GM21825 (cell line): ENCODE measurements around the gene CEP41.
A peak's percentile ranks its signal among the peaks of the same experiment; 100 is the strongest.

Experiments used
- ATAC-seq: cut with Tn5 transposase; IDR thresholded peaks from one replicate; pipeline ENCODE4 v1.9.1; 2021; ENCODE audit warnings: mild to moderate bottlenecking, moderate library complexity; ENCODE audit not compliant: unreplicated experiment

CEP41 gene, protein sequence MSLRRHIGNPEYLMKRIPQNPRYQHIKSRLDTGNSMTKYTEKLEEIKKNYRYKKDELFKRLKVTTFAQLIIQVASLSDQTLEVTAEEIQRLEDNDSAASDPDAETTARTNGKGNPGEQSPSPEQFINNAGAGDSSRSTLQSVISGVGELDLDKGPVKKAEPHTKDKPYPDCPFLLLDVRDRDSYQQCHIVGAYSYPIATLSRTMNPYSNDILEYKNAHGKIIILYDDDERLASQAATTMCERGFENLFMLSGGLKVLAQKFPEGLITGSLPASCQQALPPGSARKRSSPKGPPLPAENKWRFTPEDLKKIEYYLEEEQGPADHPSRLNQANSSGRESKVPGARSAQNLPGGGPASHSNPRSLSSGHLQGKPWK

DNA sequence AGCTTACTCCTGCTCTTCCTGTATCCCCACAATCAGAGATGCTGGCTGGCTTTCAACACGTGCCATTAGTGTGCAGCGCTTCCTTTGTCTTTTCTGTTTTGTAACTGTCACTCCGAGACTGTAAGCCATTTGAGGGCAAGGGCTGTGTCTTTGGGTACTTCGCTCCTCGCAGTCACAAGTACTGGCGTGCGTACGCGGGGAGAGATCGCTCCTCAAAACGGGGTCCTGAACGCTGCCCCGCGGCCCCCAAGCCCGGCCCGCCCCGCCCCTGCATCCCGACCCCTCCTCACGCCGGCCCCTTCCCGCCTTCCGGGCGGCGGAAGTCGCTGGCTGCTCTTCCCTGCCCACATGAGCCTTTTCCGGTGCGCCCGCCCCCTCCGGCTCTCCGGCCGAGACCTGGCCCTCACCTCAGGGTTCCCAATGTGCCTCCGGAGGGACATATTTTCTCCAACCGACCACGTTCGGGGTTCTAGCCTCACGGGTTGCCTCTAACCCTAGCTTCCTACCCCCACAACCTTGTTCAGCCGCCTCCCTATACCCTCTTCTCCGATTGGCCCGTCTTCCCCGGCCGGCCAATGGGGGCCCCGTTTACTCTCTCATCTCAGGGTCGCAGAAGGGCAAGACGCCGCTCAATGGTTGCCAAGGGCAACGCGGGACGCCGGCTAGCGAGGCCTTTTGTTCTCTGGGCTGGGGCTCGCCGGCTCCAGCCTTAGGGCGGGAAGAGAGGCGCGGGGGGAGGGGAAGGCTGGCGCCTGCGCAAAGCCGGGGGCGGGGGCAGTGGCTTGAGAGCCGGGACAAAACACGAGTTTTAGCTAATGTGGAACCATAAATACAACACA, at the start of gene CEP41:
TSS of gene CEP41 (minus strand) at position 490 of the 839 bp plus-strand sequence. CDS start at position 440, 50 bp downstream.
- peak; percentile 99 for ATAC-seq

DNA sequence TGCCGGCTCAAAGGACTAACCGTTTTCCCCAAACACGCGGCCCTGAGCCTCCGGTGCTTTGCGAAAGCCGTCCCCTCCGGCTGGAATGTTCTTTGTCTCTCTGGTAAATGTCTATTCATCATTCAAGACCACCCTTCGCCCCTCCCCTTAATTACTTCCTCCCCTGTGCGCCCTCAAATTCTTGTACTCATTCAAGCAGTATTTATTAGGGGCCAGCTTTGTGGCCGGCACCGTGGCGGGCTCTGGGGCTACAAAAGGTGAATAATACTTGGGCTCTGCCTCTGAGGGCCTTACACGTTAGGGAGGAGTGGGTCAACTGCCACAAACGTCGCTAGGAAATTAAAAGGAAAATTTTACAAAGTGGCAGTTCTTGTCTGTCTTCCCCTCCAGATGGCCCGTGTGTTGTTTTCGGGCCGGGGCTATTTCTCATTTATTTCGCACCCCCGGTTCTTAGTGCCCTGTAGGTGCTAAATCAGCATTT, 49.5 kb upstream of the CEP41 start:
- ATAC-seq: no peak

DNA sequence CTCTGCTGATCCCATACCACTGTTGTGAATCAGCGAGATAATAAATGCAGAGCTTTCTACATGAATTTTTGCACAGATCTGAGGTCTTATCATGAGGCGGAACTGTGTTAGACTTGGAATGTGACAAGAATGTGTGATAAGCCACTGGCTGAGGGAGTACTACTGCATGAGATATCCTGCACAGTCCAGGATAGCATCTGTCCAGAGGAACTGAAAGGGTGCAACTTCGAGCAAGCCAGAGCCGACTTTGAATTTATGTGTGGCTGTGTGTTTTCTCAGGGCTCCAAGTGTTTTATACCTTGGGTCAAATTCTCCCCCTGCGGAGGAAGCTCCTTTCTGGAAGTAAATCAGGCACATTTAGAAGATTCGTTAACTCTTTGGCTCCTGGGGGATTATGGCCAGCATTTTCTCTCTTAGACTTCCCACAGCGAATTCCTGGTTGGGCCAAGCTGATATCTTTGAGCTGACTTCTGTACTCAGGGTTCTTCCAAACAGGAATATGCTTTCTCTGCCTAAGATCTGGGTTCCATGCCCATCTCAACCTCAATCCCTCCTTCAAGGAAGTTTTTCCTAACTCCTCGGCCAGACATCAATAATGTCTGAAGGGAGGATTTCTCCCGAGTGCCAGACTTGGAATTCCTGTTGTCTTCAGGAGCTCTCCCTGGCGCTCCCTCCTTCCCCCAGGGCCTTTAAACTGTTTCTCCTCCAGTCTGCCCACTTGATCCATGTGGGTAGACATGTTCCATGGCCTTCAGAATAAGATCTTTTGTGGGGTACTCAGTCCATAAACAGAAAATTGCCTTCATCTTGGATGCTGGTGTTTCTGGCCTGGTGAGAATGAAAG, 48.5 kb upstream of the CEP41 start:
- ATAC-seq: no peak

DNA sequence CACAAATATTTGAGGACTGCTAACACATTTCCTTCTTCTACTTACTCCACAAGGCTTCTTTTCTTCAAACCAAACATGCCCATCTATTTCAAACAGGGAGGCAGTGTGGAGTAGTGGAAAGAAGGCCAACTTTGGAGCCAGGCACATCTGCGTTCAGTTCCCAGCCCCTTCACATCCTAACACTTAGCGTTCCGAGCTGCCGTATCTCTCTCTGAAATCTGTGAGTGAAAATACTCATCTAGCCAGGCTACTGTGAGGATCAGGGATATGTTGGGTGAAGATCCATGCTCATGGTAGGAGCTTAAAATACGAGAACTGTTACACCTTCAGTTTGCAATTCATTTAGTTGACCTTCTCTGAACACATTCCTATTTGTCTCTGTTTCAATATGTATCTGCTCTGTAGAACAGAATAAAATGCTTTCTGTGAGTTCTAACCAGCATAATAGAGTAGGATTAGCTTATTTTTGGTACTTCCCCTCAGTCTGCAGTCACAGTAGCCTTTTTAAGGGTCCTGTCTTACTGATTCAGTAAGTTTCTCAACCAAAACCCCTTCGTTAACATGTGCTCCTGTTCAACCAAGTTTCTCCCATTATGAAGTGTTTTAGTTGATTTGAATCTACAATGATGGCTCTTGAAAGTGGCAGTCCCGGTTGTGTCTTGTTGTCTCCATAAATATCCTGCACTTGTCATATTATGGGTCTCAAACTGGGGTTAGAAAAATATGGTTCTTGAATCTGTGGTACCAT, 47.8 kb upstream of the CEP41 start:
- ATAC-seq: no peak

DNA sequence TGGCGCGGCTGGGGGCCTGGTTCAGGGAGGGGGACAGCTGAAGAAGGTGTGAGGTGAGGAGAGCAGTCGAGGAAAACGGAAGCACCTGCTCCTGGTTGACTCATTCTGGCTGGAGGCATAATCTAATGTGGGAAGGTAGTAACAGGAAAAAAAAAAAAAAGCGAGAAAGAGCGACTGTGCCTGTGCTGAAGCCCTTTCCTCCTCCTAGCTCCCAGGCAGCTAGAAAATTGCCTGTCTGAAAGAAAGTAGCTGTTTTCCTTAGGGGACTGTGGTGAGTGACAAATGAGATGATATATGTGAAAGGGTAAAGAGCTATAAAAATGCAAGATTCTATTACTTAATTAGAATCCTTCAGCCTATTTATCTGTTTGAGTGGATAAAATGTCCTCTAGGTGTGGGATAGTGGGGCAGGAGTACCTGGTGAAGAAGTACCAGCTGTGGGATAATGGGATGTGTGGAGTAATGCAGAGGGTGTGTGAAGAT, 46.2 kb upstream of the CEP41 start:
- ATAC-seq: no peak

DNA sequence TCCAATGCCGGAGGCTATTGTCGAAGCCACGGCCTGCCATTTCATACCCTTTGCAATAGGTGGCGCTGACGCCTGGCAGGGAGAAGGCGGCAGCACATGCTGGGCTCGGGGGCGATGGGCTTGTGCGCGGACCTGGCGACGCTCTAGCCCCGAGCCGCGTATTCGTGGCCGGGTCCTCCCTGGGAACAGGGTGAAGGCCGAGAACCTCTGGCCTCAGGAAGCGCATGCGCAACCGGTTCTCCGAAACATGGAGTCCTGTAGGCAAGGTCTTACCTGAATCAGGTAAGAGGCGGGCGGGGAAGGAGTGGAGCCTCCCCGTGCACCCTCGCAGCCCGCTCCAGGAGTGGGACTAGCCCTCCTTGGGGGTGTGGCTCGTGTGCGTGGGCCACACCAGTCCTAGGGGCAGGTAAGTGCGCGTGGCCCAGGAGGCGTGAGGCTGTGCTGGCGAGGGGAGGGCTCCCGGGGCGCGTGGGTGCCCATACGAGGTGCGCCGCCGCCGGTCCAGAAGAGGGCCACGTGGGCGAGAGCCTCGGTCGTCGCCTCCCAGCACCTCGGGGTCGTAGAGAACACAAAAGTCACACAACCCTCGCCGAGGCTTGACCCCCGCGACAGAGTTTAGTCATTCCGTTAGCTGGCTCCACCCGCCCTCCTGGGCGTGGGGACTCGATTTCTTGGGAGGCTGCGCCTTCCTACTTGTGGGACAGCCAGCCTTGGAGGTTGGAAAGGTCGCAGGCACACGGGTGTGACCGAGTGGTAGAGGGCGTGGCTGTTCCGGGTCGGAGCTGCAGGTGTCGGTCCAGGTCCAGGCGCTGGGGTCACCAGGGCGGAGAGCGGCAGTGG, 45.5 kb upstream of the CEP41 start:
- ATAC-seq: peak; percentile 36

DNA sequence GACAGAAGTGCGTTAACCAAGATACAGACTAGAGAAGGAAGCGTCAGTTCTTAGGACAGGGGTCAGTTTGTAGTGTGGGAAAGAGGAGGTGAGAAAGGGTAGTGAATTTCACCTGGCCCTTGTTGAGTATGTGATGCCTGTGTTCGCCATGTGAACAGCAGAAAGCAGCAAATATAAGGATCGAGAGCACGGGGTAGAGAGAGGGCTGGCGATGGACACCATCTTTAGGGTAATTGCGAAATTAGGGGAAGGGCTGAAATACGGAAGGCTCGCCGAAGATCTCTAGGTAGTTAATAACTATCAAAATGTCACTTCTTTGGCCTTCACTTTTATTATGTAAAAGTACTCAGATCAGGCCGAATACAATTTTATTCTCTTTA, 44.9 kb upstream of the CEP41 start:
- ATAC-seq: no peak

DNA sequence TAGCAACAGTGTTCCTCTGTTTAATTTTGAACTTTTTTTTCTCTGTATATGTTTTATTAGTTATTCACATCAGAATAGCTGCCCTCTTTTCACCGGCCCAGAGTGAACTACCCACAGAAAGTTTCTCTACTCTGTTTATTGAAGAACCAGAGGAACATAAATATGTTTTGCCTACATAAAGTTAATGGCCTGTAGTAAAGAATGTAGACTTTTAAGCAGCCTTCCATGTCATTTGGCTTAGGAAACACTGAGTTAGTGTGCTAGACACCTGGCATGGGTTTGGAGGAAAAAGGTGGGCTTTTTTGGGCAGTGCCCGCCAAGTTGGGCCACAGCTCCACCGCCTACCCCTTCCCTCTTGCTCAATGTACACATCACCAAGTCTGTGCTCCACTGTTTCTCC, 42.2 kb upstream of the CEP41 start:
- ATAC-seq: no peak

DNA sequence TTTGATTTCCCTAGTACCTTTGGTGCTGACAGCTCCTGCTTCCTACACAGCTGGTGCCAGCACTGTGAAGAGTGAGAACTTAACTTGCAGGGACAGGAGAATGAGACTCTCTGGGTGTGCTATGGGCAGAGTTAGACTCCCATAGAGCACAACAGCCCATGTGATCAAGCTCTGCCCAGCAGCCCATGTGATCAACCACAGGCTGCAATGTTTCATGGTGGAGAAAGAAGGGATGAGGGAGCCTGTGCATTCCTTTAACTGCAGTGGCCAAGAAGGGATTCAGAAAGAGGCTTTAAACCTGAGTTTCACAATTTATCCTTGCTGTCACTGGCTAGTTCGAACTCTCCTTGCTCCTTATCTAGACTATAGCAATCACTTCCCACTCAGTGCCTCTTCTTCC, 41.1 kb upstream of the CEP41 start:
- no peak for ATAC-seq

DNA sequence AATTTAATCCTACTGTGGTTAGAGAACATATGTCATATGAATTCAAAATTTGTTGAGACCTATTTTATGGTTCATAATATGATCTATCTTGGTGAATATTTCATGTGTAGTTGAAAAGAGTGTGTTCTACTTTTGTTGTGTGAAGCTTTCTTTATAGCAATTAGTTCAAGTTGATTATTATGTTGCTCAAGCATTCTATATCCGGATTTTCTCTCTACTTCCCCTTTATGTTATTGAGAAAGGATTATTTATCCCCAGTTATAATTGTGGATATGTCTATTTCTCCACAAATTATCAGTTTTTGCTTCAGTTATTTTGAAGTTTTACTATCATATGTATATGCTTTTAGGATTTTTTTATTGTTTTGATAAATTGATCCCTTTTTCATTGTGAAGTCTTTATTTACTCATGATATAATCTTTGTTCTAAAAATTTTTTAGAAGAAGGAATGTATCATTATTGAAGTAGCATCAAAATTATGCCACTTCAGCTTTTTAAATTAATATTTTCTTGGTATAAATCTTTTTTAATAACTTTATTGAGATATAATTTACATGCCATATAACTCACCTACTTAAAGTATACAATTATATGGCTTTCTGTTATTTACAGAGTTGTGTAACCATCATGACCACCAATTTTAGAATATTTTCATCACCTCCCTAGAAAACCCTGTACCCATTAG, 39.0 kb upstream of the CEP41 start:
- no peak for ATAC-seq

DNA sequence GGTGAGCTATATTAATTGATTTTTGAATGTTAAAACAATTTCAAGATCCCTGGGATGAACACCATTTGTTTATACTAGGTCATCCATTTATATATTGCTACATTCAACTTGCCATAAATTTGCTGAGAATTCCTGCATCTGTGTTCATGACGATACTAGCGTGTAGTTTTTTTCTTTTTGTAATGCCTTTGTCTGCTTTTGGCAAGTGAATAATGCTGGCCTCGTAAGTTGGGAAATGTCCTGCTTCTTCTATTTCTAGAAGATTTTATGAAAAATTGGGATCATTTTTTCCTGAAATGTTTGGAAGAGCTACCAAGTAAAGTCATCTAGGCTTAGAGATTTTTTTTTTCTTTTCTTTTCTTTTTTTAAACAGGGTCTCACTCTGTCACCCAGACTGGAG, 38.2 kb upstream of the CEP41 start:
- no peak for ATAC-seq

DNA sequence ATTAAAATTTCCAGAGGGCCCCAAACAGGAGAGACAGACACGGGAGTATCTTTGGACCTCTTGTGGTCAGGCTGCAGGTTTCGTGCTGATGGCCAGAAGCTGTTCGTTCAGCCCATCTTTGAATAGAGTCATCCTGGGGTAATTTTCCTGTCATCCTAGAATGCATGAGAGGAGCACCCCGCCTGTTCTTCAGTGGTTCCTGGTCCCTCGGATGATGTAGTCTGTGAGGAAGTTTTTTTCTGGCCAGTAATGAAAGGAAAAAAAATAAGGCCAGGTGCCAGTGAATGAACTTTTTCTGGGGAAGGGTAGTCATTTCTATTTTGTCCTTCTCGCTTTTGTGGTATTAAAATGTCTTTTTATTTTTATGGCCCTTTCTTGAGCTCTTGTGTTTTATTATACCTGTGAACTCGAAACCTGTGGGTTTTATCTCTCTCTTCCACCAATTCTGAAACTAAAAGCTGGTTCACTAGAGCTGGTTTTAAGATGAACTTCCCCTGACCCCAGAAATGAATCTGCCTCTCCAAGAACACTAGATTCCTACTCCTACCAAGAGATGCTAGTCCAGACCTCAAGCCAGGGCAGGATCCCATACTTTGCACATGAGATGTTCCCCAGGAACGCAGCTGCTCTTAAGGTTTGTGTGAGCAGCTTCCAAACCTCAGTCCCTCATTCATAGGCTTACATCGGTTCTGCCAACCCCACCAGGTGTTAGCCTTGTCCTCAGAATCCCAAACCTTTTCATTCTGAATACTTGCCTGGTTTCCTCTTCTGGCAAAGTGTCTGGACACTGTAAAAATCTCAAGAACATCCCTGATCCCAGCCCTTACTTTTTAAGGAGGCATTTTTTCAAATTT, 35.7 kb upstream of the CEP41 start:
- peak; percentile 92 for ATAC-seq

DNA sequence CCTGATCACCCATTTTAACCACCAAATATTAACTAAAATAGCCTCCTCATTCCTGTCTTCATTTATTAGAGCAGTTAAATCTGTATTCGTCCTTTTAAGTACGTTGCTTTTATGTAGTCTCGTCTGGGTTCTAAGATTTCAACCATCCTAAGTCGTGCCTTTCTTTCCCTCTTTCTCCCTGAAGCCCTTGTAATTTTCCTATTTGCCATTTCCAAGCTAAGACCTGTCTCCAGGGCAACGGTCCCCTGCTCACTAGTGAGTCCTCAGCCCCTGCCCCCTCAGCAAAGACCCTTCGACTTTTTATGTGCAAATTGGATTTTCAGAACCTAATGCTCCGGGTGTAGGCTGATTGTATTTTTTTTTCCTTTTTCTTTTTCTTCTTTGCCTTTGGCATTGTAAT, 35.0 kb upstream of the CEP41 start:
- no peak for ATAC-seq

DNA sequence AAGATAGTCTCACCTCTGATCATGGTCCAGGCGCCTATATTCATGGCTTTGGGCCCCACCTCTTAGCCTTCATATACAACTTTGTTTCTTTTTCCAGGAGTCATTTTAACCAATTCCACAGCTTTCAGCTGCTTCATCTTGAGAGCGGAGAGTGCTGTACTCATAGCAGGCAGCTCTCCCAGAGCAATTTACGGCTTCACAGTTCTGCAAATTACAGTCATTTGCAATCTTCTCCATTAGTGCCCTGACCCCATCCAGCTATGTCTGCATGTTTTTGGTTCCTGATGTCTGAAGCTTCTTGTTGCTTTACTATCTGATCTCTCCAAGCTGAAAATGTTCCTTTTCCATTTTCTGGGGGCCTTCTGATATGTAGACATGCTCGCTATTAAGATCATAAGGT, 33.1 kb upstream of the CEP41 start:
- ATAC-seq: no peak

DNA sequence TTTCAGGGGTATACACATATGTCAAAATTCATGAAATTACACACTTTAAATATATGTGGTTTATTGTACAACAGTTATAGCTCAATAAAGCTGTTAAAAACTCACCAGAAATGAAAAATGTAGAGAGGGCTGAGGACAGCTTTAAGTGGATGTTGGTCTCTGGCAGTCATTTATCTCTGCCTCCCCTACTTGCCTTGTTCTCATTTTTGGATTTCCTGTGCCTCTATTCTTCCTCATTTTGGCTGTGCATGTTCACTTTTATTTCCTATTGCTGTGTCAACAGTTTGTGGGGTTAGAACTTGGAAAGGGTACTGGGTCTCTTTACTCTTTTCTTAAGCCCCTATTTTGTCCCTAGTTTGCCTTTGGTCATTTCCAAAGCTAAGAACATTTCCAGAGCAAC, 32.5 kb upstream of the CEP41 start:
- ATAC-seq: no peak

DNA sequence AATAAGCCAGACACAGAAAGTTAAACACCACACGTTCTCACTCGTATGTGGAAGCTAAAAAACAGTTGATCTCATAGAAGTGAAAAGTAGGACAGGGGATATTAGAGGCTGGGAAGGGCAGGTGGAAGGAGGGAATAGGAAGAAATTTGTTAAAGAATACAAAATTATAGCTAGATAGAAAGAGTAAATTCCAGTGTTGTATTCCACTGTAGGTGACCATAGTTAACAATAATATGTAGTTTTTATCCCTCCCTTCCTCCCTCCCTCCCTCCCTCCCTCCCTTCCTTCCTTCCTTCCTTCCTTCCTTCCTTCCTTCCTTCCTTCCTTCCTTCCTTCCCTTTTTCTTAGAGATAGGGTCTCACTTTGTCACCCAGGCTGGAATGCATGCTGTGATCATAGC, 31.2 kb upstream of the CEP41 start:
- no peak for ATAC-seq

DNA sequence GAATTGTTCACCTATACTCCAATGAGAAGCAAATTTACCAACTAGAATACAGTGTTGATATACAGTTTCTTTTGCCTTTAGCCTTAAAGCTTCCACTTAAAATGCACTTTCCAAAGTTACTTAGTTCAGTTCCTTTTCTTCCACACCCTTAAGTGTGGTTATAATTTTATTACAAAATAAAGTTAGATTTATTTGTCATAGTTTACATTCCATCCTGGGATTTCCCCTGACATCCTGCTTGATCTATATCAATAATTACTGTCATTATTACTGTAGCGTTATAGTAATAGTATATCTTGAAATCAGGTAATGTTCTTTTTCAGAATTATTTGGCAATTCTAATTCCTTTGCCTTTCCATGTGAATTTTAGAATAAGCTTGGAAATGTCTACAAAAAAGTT, 27.8 kb upstream of the CEP41 start:
- ATAC-seq: no peak
